Osteoblast (primary cell): ENCODE measurements around the gene CLN3. TPM values are rescaled to one million over a fixed set of nuclear protein-coding genes. Genes with fewer than 3 reads are reported as not detected.

Experiments used
- DNase-seq: peaks from one replicate; pipeline ENCODE4 v3.0.0; 2011; ENCODE audit warnings: low spot score, mixed read lengths; ENCODE audit not compliant: insufficient read length; ENCODE audit errors: missing footprints
- H2AFZ ChIP-seq: 2 replicates; pipeline ENCODE4 v1.6.0; 2011; ENCODE audit warnings: mild to moderate bottlenecking, low read length
- H3K27ac ChIP-seq: 2 replicates; pipeline ENCODE4 v1.5.1; 2011; ENCODE audit warnings: mild to moderate bottlenecking, low read depth, low read length, moderate library complexity
- H3K27me3 ChIP-seq: 2 replicates; pipeline ENCODE4 v1.6.0; 2012; ENCODE audit warnings: mild to moderate bottlenecking, control low read depth, inconsistent platforms, low read length, moderate library complexity; ENCODE audit not compliant: insufficient read depth
- H3K36me3 ChIP-seq: 2 replicates; pipeline ENCODE4 v1.5.1; 2011; ENCODE audit warnings: mild to moderate bottlenecking, low read length, control low read depth, moderate library complexity; ENCODE audit not compliant: insufficient read depth
- H3K4me1 ChIP-seq: 2 replicates; pipeline ENCODE4 v1.5.1; 2011; ENCODE audit warnings: mild to moderate bottlenecking, low read length, control low read depth, moderate library complexity; ENCODE audit not compliant: insufficient read depth
- H3K4me2 ChIP-seq: 2 replicates; pipeline ENCODE4 v1.6.0; 2011; ENCODE audit warnings: mild to moderate bottlenecking, low read length; ENCODE audit not compliant: insufficient read depth
- H3K4me3 ChIP-seq: fragments of 200-600 bp; sonication (generic); 3 replicates; pipeline ENCODE4 v1.5.1; 2012; ENCODE audit warnings: mild to moderate bottlenecking, low read length, inconsistent platforms; ENCODE audit not compliant: insufficient read depth
- H3K79me2 ChIP-seq: 2 replicates; pipeline ENCODE4 v1.6.0; 2012; ENCODE audit warnings: mild to moderate bottlenecking, low read length, control low read depth, inconsistent platforms; ENCODE audit not compliant: insufficient read depth
- H3K9me3 ChIP-seq: 2 replicates; pipeline ENCODE4 v1.5.1; 2011; ENCODE audit warnings: low read depth, low read length, control low read depth
- H4K20me1 ChIP-seq: 2 replicates; pipeline ENCODE4 v1.6.0; 2012; ENCODE audit warnings: mild to moderate bottlenecking, low read length, control low read depth; ENCODE audit not compliant: insufficient read depth
- total RNA-seq: library from RNA; depleted of rRNA; stranded (reverse); fragments of >200 nt; gene quantifications from 2 replicates; pipeline ENCODE4 v1.2.3, GENCODE V29; 2012
- TF ChIP-seq, protein P1 (sequence below): IDR thresholded peaks from 2 replicates; pipeline ENCODE4 v1.5.1; 2011; ENCODE audit warnings: mild to moderate bottlenecking, low read depth, low read length, moderate library complexity; ENCODE audit errors: extremely low read depth

CLN3 gene
- total RNA-seq, 1 donor: 27.9 TPM

GRCh38 chr16:28513484-28514181, 21.8 kb upstream of the CLN3 start:
- no peaks in the 10 kb centered on the region for H3K27me3 ChIP-seq
- no peak for DNase-seq
- no peak overlapping the region for H3K27ac ChIP-seq
- H3K4me3 ChIP-seq: no peak overlapping the region
- no peaks in the 10 kb centered on the region for H3K36me3 ChIP-seq
- no peaks in the 10 kb centered on the region for H3K4me1 ChIP-seq
- H3K9me3 ChIP-seq: no peaks in the 10 kb centered on the region
- H4K20me1 ChIP-seq: no peaks in the 10 kb centered on the region
- H3K4me2 ChIP-seq: no peak overlapping the region
- H3K79me2 ChIP-seq: no peaks in the 10 kb centered on the region
- H2AFZ ChIP-seq: no peak overlapping the region
- TF ChIP-seq, protein P1, sequence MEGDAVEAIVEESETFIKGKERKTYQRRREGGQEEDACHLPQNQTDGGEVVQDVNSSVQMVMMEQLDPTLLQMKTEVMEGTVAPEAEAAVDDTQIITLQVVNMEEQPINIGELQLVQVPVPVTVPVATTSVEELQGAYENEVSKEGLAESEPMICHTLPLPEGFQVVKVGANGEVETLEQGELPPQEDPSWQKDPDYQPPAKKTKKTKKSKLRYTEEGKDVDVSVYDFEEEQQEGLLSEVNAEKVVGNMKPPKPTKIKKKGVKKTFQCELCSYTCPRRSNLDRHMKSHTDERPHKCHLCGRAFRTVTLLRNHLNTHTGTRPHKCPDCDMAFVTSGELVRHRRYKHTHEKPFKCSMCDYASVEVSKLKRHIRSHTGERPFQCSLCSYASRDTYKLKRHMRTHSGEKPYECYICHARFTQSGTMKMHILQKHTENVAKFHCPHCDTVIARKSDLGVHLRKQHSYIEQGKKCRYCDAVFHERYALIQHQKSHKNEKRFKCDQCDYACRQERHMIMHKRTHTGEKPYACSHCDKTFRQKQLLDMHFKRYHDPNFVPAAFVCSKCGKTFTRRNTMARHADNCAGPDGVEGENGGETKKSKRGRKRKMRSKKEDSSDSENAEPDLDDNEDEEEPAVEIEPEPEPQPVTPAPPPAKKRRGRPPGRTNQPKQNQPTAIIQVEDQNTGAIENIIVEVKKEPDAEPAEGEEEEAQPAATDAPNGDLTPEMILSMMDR: no peak

- peak; percentile 81 for DNase-seq
- TF ChIP-seq, protein P1: no peak
- H3K27me3 ChIP-seq: peaks cover 5% of the 10 kb centered on the region
Measured at GRCh38 chr16:28511801-28512789, 20.2 kb upstream of the CLN3 start.

GRCh38 chr16:28511031-28511430, 19.2 kb upstream of the CLN3 start:
- Histone ChIP-seq H3K4me2 (no peak overlapping the region), H3K27ac (no peak overlapping the region), H3K79me2 (no peaks in the 10 kb centered on the region), H3K4me1 (no peaks in the 10 kb centered on the region), H4K20me1 (no peaks in the 10 kb centered on the region), H3K4me3 (no peak overlapping the region), H3K36me3 (no peaks in the 10 kb centered on the region), H3K27me3 (peaks cover 12% of the 10 kb centered on the region), H2AFZ (no peak overlapping the region), H3K9me3 (no peaks in the 10 kb centered on the region)
- DNase-seq: no peak
- TF ChIP-seq, protein P1: no peak

More at GRCh38 chr16:28511801-28512789, 20.2 kb upstream of the CLN3 start:
- Histone ChIP-seq H2AFZ (no peak overlapping the region), H3K4me1 (no peaks in the 10 kb centered on the region), H4K20me1 (no peaks in the 10 kb centered on the region), H3K79me2 (no peaks in the 10 kb centered on the region), H3K27ac (no peak overlapping the region), H3K9me3 (no peaks in the 10 kb centered on the region), H3K4me3 (no peak overlapping the region), H3K36me3 (no peaks in the 10 kb centered on the region), H3K4me2 (no peak overlapping the region)
